Prostate gland (tissue), 2 donors: Measurements from ENCODE around the gene GOLT1A.

Experiments used
- POLR2A ChIP-seq: fragments of 450-650 bp; IDR thresholded peaks from one replicate; pipeline ENCODE4 v1.6.1; 2016; ENCODE audit warnings: antibody characterized with exemption, mild to moderate bottlenecking
- TF ChIP-seq, protein P1 (sequence below), 4 experiments: fragments of 200-600 bp in 2 of 4; fragments of 450-650 bp in 2 of 4; sonication (generic) in 2 of 4; IDR thresholded peaks; 1 replicate in 3 of 4; 2 replicates in 1 of 4; pipeline ENCODE4 v1.5.1; 2016 to 2019; ENCODE audit warnings: antibody characterized with exemption in 4 of 4, mild to moderate bottlenecking in 2 of 4, moderate library complexity in 2 of 4

DNA sequence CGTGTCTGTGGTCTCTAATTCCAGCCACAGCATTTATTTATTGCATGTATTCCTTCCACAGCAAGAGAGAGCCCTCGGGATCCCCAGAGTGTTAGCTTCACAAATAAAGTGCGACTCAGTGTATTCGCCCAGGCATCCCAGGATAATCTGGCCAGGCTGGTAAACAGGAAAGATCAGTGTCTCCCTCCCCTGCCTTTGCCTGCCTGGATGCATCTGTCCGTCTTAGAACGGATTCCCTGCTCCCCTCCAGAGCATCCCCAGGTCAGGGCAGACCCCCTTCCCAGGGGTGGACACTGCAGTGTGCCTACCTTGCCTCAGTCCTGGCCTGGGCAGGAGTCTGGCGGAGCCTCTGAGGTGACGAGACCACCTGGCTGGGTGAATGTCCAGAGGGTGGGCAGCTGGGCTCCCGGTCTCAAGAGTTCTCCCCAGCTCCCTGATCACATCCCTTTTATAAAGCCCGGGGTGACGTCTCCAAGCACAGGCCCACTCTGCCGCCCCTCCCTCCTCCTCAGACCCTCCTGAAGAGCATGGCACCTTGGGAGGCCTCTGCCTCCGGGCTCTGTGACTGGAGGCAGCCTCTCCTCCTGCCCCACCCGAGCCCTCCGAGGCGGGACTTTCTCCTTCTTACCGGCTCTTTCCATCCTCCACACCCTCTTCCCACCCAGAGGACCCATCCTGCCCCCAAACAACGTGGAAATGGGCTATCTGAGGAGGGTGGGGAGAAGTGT, 17.6 kb downstream of the GOLT1A start, which contains the start of gene KISS1:
- TF ChIP-seq, protein P1, sequence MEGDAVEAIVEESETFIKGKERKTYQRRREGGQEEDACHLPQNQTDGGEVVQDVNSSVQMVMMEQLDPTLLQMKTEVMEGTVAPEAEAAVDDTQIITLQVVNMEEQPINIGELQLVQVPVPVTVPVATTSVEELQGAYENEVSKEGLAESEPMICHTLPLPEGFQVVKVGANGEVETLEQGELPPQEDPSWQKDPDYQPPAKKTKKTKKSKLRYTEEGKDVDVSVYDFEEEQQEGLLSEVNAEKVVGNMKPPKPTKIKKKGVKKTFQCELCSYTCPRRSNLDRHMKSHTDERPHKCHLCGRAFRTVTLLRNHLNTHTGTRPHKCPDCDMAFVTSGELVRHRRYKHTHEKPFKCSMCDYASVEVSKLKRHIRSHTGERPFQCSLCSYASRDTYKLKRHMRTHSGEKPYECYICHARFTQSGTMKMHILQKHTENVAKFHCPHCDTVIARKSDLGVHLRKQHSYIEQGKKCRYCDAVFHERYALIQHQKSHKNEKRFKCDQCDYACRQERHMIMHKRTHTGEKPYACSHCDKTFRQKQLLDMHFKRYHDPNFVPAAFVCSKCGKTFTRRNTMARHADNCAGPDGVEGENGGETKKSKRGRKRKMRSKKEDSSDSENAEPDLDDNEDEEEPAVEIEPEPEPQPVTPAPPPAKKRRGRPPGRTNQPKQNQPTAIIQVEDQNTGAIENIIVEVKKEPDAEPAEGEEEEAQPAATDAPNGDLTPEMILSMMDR (IDR thresholded peaks at IDR 0.05): no peak
- TF ChIP-seq POLR2A: no peak
